GM21529 (cell line): ENCODE results near the gene ADAMTS19.
A peak's percentile ranks its signal among the peaks of the same experiment; 100 is the strongest.

Experiments
- ATAC-seq: cut with Tn5 transposase; IDR thresholded peaks from one replicate; pipeline ENCODE4 v1.9.1; 2021; ENCODE audit not compliant: unreplicated experiment

Gene ADAMTS19

DNA sequence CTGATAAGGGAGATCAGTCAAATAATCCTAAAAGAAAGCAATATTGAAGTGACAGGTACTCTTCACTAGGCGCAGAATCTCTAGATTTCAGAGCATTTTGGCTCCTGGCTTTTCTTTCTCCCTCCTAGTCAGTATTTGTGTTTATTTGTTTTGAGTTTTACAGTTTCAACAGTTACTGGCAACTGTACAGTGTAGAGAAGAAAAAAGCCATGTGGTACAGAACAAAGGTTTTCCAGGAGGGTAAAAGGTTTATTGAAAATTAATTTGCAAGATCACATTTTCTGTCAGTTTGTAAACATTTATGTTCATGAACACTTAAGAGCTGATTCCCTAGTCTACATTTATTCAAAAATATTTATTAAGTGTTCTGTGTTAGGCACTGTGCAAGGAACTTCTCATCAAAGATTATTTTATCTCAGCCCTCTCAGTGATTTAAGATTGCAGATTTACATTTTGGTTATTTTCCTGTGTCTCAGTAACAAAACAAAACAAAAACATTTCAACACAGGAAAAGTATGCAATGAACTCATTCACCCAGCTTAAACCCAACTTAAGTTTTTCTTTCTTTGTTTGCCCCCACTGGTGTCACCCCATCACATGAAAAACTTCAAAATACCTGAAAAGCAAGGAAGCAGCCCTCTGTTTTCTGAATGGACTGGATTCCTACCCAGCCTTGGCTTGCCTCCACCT lies 300.7 kb downstream of the ADAMTS19 start:
- ATAC-seq = no peak

DNA sequence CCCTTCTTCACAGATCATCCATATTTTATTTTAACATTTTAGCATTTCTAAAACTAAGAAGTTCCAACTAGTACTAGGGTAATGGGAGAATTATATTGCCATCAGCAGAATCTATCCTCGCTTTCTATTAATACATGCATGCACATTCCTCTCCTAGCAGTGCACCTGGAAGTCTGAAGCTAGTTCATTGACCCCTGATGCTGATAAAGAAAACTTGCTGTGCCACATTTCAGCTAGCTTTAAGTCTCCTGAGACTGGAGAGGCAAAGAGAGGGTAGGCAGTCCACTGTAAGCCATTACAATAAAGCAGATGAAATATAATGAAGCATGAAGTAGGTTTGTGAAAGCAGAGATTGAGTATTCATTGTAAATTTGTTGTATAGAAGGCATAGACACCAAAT lies 303.6 kb downstream of the ADAMTS19 start:
- no peak for ATAC-seq

DNA sequence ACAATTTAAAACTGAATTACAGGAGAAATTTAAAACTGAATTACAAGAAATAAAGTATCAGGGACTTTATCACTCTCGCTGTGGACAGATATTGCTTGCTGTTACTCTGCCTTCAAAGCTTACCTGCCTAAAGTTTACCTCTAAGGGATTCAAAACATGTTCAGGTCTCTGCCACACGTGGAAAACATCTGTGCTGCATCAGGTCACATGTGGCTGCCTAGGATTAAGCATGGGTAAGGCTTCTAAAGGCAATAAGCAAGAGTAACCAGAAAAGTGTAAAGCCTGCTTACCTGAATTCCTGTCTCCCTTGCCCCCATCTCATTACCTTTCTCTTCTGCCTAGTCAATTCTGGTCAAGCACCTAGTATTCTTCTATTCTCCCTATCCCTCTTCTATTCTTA lies 306.7 kb downstream of the ADAMTS19 start:
- ATAC-seq = no peak

DNA sequence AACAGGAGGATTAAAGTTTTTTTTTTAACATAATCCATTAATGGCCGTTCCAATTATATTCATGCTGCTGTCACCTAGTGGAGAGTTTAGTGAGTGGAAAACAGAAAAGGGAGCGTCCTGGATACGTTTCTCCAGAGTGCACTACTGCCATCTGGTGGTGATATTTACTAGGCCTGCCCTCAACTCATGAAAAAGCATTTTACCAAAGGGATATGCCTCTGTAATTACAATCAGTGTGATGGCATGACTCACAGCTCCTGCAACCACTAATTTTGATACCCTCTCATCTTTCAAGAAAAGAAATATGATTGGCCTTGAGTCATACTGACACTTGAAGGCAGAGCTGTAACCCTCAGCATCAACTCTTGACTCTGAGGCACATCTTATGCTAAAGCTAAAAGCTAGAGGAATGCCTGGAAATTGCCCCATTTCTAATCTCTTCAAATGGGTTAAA lies 307.9 kb downstream of the ADAMTS19 start:
- peak; percentile 91 for ATAC-seq

DNA sequence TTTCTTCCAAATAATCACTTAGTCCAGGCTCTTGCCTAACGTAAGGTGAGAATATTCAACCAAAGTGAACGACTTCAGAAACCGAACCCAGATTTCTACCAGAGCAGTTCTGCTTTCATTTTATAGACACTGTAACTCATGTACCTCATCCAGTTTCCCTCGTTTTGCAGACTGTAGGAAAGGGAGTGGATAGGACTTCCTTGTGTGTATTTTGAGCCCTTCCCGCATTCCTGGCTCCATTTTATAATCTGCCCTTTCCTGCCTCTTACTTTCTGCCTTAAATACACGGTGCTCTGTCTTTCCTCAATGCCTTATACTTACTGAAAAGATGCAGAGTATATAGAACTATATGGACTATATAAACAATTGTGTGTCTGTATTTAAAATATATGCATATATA lies 308.6 kb downstream of the ADAMTS19 start:
- no peak for ATAC-seq

DNA sequence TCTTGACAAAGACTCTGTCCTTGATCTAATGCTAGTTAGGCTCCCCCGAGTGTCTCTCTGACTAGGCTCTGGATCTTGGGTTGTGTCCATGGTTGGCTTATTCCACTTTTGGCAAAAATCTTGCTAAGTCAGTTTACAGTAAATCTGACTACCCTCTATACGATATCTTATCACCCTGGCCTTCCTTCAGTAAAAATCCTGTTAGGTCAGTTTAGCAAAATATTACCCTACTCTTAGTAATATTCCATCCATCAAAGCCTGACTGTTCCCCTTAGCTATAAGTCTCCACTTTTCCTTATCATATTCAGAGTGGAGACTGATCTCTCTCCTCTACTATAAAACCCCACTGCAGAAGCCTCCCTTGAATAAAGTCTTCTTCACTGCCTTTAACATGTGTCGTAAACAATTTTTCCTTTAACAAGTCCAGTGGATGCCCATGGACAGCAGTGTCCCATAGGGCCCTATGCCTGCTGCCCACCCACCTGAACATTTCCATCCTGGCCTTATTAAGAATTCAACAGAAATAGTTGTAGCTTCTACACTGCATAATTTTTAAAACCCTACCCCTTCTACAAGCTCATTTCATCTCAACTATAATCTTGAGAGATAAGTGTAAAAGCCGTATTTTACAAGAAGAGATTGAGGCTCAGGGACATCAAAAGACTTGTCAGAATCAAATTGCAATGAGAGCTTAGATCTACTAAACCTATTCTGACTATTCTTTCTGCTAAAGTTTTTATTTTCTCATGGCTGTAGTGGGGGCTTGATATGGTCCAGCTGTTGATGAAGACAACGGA lies 310.1 kb downstream of the ADAMTS19 start:
- no peak for ATAC-seq

DNA sequence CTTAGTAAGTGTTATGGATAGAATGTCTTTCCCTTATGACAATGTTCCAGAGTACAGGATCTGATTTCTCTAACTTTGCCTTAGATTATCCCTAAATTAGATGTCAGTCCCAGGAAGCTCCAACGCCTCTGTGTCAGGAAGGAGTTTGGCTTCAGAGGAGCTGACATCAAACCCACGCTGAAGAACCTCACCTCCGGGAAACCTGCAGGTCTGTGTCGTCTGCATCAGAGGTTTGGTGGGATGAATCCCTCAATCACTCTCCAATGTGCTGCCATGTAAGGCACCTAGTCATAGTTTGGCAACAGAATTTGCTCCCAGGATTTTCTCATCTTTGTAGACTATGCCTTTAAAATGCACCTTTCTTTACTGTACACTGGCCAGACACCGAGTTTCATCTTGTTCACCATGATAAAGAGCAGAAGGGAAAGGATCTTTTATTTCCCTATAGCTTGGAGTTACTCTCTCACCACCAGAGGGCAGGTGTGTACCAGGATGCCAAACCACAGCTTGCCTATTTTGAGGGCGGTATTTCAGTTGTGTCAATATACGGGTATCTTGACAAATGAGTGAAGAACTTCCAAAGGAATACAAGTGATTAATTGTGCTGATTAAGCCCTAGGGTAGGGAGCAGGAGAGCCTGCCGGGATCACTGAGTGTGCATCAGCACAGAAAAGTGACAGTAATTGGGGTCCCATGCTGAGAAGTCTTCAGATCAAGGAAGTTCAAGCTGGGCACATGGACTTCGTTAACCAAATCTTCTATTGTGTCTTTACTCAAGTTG lies 311.1 kb downstream of the ADAMTS19 start:
- peak; percentile 71 for ATAC-seq

DNA sequence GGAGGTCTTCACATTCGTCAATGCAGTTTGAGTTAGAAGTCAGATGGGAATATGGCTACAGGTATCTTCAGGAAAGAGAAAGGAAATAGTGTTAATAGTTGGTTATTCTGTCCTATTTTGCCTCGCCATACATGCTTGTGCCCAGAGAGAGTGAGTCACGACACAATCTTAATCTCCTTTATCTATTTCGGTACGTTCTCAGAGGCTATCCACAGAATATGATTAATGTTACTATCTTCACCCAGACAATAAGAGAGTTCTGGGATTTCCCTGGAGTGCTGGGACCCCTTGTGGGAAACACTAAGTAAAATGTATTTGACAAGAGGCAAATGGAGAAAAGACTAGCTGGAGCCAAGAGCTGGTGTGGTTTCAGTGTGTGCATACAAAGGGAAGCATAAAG lies 313.3 kb downstream of the ADAMTS19 start:
- no peak for ATAC-seq

DNA sequence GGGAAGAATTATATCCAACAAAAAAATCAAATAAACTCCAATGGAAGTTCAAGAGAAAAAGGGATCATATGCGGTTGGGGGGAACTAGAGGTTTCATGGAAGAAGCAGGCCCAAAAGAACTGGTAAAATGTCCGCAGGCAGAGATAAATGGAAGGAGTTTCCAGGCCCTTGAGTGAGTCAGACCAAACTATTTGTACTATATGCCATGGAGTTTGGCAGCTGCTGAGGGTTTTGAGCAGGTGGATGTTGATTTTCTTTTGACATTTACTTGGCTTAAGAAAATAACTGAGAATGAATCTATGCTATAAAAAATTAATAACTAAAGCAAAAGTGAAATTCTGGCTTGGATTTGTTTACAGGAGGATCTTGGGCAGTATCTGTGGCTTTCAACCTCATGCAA lies 321.5 kb downstream of the ADAMTS19 start:
- ATAC-seq = no peak
